IMR-90 (cell line): Measurements from ENCODE around the gene SEC14L1. TPM values are rescaled to one million over a fixed set of nuclear protein-coding genes. Genes with fewer than 3 reads are reported as not detected.

Experiments
- NFE2L2 ChIP-seq: fragments of 150-350 bp; IDR thresholded peaks from 2 replicates; pipeline ENCODE4 v1.6.1; 2016; ENCODE audit warnings: low read depth, mild to moderate bottlenecking, low read length
- polyA plus RNA-seq, 3 experiments: library from polyadenylated mRNA; depleted of rRNA; stranded (reverse); fragments of >200 nt; gene quantifications; 2 replicates each; pipeline ENCODE4 v1.2.3, GENCODE V29; 2012; ENCODE audit warnings: low replicate concordance in 1 of 3
- total RNA-seq: library from RNA; depleted of rRNA; stranded (reverse); fragments of >200 nt; gene quantifications from 2 replicates; pipeline ENCODE4 v1.2.3, GENCODE V29; 2012
- TF ChIP-seq, protein P1 (sequence below): conservative IDR thresholded peaks from 2 replicates; pipeline ENCODE4 v1.5.1; 2012; ENCODE audit warnings: mild to moderate bottlenecking, low read depth, low read length, improper control_type of control experiment
- TF ChIP-seq, protein P2 (sequence below): fragments of 150-350 bp; IDR thresholded peaks from 2 replicates; pipeline ENCODE4 v1.6.1; 2017; ENCODE audit warnings: mild to moderate bottlenecking, antibody characterized with exemption, low read length, low read depth

The SEC14L1 gene
- total and polyA plus RNA-seq, 2 of the 4 experiments (the other 2 are of a cell fraction) = 24.9 to 35.8 TPM

DNA sequence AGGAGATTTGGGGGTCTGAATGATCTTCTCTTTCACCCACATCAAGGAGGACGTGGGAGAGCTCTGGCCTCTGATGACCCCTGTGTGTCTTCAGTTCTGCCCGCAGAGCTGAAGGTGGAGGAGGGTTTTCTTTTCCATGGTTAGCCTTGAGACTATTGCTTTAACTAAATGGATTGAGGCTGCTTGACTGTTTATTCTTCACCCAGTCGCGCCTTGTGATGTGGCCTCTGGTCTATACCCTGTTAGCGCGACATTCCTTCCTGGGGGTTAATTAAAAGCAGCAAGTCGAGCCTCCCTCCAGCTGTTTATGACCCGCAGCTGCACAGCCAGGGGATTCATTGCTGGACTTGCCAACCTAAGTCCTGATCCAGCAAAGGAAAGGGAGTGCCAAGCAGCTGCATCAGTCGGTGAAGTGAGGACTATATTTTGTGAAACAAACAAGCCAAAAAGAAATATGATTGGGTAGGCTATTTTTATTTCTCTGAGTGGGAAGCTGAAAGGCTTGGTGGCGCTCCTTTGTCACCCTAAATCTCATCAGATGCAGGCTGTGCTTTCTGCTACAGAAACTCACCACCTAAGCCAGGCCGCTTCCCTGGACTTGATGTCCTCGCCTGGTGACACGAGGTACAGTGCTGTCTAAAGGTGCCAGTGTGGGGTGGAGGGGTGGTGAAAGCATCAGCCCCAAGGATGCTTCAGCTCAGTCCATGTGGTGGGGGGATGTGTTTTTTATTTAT is 11.0 kb upstream of the SEC14L1 start (continued):
- TF ChIP-seq, protein P1, sequence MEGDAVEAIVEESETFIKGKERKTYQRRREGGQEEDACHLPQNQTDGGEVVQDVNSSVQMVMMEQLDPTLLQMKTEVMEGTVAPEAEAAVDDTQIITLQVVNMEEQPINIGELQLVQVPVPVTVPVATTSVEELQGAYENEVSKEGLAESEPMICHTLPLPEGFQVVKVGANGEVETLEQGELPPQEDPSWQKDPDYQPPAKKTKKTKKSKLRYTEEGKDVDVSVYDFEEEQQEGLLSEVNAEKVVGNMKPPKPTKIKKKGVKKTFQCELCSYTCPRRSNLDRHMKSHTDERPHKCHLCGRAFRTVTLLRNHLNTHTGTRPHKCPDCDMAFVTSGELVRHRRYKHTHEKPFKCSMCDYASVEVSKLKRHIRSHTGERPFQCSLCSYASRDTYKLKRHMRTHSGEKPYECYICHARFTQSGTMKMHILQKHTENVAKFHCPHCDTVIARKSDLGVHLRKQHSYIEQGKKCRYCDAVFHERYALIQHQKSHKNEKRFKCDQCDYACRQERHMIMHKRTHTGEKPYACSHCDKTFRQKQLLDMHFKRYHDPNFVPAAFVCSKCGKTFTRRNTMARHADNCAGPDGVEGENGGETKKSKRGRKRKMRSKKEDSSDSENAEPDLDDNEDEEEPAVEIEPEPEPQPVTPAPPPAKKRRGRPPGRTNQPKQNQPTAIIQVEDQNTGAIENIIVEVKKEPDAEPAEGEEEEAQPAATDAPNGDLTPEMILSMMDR = no peak
- TF ChIP-seq, protein P2, sequence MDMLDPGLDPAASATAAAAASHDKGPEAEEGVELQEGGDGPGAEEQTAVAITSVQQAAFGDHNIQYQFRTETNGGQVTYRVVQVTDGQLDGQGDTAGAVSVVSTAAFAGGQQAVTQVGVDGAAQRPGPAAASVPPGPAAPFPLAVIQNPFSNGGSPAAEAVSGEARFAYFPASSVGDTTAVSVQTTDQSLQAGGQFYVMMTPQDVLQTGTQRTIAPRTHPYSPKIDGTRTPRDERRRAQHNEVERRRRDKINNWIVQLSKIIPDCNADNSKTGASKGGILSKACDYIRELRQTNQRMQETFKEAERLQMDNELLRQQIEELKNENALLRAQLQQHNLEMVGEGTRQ = no peak
- TF ChIP-seq NFE2L2 = no peak
